Fibroblast of peridontal ligament (primary cell): Measurements from ENCODE around the gene CPSF7.
"Not testable (repeated sequence)": the region's sequence is repeated elsewhere in the genome, so short reads cannot be mapped to it uniquely, and the experiment has no call there.

Experiments used
- DNase-seq: peaks from one replicate; pipeline ENCODE4 v3.0.0-alpha.2; 2010; ENCODE audit errors: extremely low read depth

Gene CPSF7

GRCh38 chr11:61384271-61385242, 45.2 kb downstream of the CPSF7 start:
- peak; percentile 56 for DNase-seq

GRCh38 chr11:61383859-61384258, 45.9 kb downstream of the CPSF7 start:
- not testable (repeated sequence) for DNase-seq

GRCh38 chr11:61380884-61381283, 48.9 kb downstream of the CPSF7 start:
- DNase-seq = no peak

GRCh38 chr11:61378713-61379313, 51.0 kb downstream of the CPSF7 start:
- peak; percentile 100 for DNase-seq

- DNase-seq = peak; percentile 59
These were observed 52.2 kb downstream of the CPSF7 start for GRCh38 chr11:61377461-61378160.

GRCh38 chr11:61375761-61376108, 54.0 kb downstream of the CPSF7 start:
- no peak for DNase-seq

GRCh38 chr11:61372659-61373420, 56.9 kb downstream of the CPSF7 start:
- DNase-seq = no peak

GRCh38 chr11:61370349-61371005, 59.3 kb downstream of the CPSF7 start:
- no peak for DNase-seq

GRCh38 chr11:61369372-61370348, 60.1 kb downstream of the CPSF7 start:
- peak; percentile 97 for DNase-seq

- DNase-seq = no peak
These were observed 61.1 kb downstream of the CPSF7 start for GRCh38 chr11:61368646-61369045.

GRCh38 chr11:61367406-61367805, 62.4 kb downstream of the CPSF7 start:
- no peak for DNase-seq

GRCh38 chr11:61364012-61364675, 65.6 kb downstream of the CPSF7 start:
- no peak for DNase-seq

- DNase-seq = peak; percentile 70
These were observed 67.3 kb downstream of the CPSF7 start for GRCh38 chr11:61362542-61362875.

GRCh38 chr11:61361741-61362541, 67.8 kb downstream of the CPSF7 start, which contains the start of the genes CYB561A3 and TMEM138:
Gene CYB561A3, minus strand, starts transcription at chr11:61361882. Its CDS starts 5,169 bp downstream, at chr11:61356713.
Gene TMEM138, plus strand, starts transcription at chr11:61362374. Its CDS starts 2,017 bp downstream, at chr11:61364391.
- peak; percentile 90 for DNase-seq

- DNase-seq = no peak
These were observed 68.5 kb downstream of the CPSF7 start for GRCh38 chr11:61361237-61361740.

GRCh38 chr11:61359516-61359915, 70.3 kb downstream of the CPSF7 start:
- DNase-seq = no peak

GRCh38 chr11:61358566-61358965, 71.2 kb downstream of the CPSF7 start:
- no peak for DNase-seq

- no peak for DNase-seq
These were observed 71.9 kb downstream of the CPSF7 start for GRCh38 chr11:61357894-61358239.
